Bronchus fibroblast of lung (primary cell): ENCODE measurements around the gene NUP54. TPM values are rescaled to one million over a fixed set of nuclear protein-coding genes. Genes with fewer than 3 reads are reported as not detected.

Experiments
- total RNA-seq: library from RNA; depleted of rRNA; stranded (reverse); fragments of >200 nt; gene quantifications from 2 replicates; pipeline ENCODE4 v1.2.3, GENCODE V29; 2015

Gene NUP54
- total RNA-seq = 42.5 and 49.1 TPM in 2 replicates

GRCh38 chr4:76148142-76148865 is at the start of gene NUP54:
NUP54 (minus strand) TSS chr4:76148397; CDS start chr4:76148374, 23 bp downstream.

GRCh38 chr4:76074468-76074867 is 73.7 kb downstream of the NUP54 start, which contains the start of gene ART3:
ART3 (plus strand) TSS chr4:76074709; CDS start chr4:76075890, 1,181 bp downstream.

Other genes with a start within 250 kb of the NUP54 start
- gene PPEF2, start 245.9 kb downstream of the NUP54 start, total RNA-seq = not detected in 2 replicates
- 29.4 and 42.7 TPM in 2 replicates for gene NAAA, start 207.4 kb downstream of the NUP54 start, total RNA-seq
- gene SDAD1, start 157.5 kb downstream of the NUP54 start, total RNA-seq = 23.3 and 25.7 TPM in 2 replicates
- not detected in 2 replicates for gene CXCL9, start 140.9 kb downstream of the NUP54 start, total RNA-seq
- gene CXCL10, start 124.9 kb downstream of the NUP54 start, total RNA-seq = not detected in 2 replicates
- not detected in 2 replicates for gene CXCL11, start 112.3 kb downstream of the NUP54 start, total RNA-seq
- gene ART3, start 73.7 kb downstream of the NUP54 start, total RNA-seq = under 0.01 TPM in 1 of 2 replicates, not detected in the other
- 70.0 and 76.0 TPM in 2 replicates for gene SCARB2, start 65.4 kb upstream of the NUP54 start, total RNA-seq
- gene FAM47E, start 103.3 kb upstream of the NUP54 start, total RNA-seq = 0.15 and 0.17 TPM in 2 replicates
- 3.7 TPM in 2 replicates for gene STBD1, start 158.3 kb upstream of the NUP54 start, total RNA-seq